K562 (cell line): Measurements from ENCODE around the gene GP1BA. TPM values are rescaled to one million over a fixed set of nuclear protein-coding genes. Genes with fewer than 3 reads are reported as not detected.

Experiments
- ATAC-seq: fragments of 200-7000 bp; cut with Tn5 transposase; 3 replicates; pipeline ENCODE4 v1.9.1; 2020; ENCODE audit warnings: moderate library complexity
- BruUV-seq: library from RNA; stranded (reverse); fragments of 400-500 nt; replicated peaks from 2 replicates; lab custom pipeline; 2021; lab: Mats Ljungman, UMichigan
- CTCF ChIA-PET: fragments of 300-600 bp; formaldehyde crosslinking; extraction: SDS; loops from one replicate; lab custom pipeline; 2021; ENCODE audit warnings: low intra/inter-chr PET ratio; lab: Yijun Ruan, JAX
- POLR2A ChIA-PET: fragments of 300-600, 350-650 bp; sonication (Branson Sonifier 250); formaldehyde crosslinking; extraction: SDS; loops from one replicate; lab custom pipeline; 2021; ENCODE audit warnings: antibody characterized with exemption, inconsistent platforms; lab: Yijun Ruan, JAX
- DNase-seq, 4 experiments: peaks; one replicate each; pipeline versions ENCODE4 v3.0.0 to v3.0.0-alpha.2; 2011 to 2018; ENCODE audit warnings: low spot score in 3 of 4, mixed read lengths in 3 of 4; ENCODE audit errors: extremely low read depth in 1 of 4
- FAIRE-seq: peaks from 2 replicates; lab custom pipeline; 2011; peaks lifted over from hg19 to GRCh38; lab: Jason Lieb, UNC
- H2AFZ ChIP-seq: 2 replicates; pipeline ENCODE4 v1.6.0; 2011; ENCODE audit warnings: low read depth, low read length, control low read depth, inconsistent platforms
- H3K27ac ChIP-seq: fragments of 200-600 bp; 3 replicates; pipeline ENCODE4 v1.8.0; 2011; ENCODE audit warnings: low read depth, mild to moderate bottlenecking, control low read depth, inconsistent platforms, low read length, moderate library complexity, mixed read lengths; ENCODE audit errors: extremely low read depth
- H3K27me3 ChIP-seq, 2 experiments: fragments of 300-600 bp in 1 of 2; 2 replicates in 1 of 2; 3 replicates in 1 of 2; pipeline versions ENCODE4 v1.6.0 to v1.8.0; 2011; ENCODE audit warnings: inconsistent platforms in 2 of 2, low read length in 2 of 2, mild to moderate bottlenecking in 1 of 2, mixed read lengths in 1 of 2, moderate library complexity in 1 of 2; ENCODE audit not compliant: control insufficient read depth in 2 of 2, insufficient read depth in 2 of 2
- H3K36me3 ChIP-seq: fragments of 300-600 bp; 3 replicates; pipeline ENCODE4 v1.8.0; 2011; ENCODE audit warnings: mild to moderate bottlenecking, low read length, inconsistent platforms; ENCODE audit not compliant: control insufficient read depth, insufficient read depth
- H3K4me1 ChIP-seq, 2 experiments: fragments of 200-600 bp in 1 of 2; replicated peaks in 1 of 2; 2 replicates in 1 of 2; 3 replicates in 1 of 2; pipeline versions ENCODE4 v1.5.1 to v1.8.0; 2011; ENCODE audit warnings: inconsistent platforms in 2 of 2, low read length in 2 of 2, mild to moderate bottlenecking in 1 of 2, mixed read lengths in 1 of 2, moderate library complexity in 1 of 2; ENCODE audit not compliant: control insufficient read depth in 2 of 2, insufficient read depth in 2 of 2
- H3K4me2 ChIP-seq: 2 replicates; pipeline ENCODE4 v1.6.1; 2011; ENCODE audit warnings: low read length, control low read depth, inconsistent platforms, mixed read lengths; ENCODE audit not compliant: insufficient read depth
- H3K4me3 ChIP-seq: fragments of 200-600 bp; sonication (generic), shearing (Covaris generic); 2 replicates; pipeline ENCODE4 v1.5.1; 2016; ENCODE audit warnings: control low read depth, inconsistent platforms
- H3K79me2 ChIP-seq: fragments of 200-600 bp; 3 replicates; pipeline ENCODE4 v1.8.0; 2011; ENCODE audit warnings: low read length, inconsistent platforms; ENCODE audit not compliant: control insufficient read depth, insufficient read depth
- H3K9ac ChIP-seq, 2 experiments: 2 replicates each; pipeline versions ENCODE4 v1.6.0 to v1.6.1; 2011; ENCODE audit warnings: low read depth in 2 of 2, low read length in 2 of 2, control low read depth in 1 of 2, inconsistent platforms in 1 of 2, mild to moderate bottlenecking in 1 of 2, mixed read lengths in 1 of 2; ENCODE audit not compliant: insufficient read depth in 1 of 2
- H3K9me1 ChIP-seq: one replicate; pipeline ENCODE4 v1.6.0; 2011; ENCODE audit warnings: inconsistent platforms, mild to moderate bottlenecking, low read length, moderate library complexity; ENCODE audit not compliant: control insufficient read depth, insufficient read depth
- H3K9me3 ChIP-seq: replicated peaks from 2 replicates; pipeline ENCODE4 v1.5.1; 2011; ENCODE audit warnings: low read depth, low read length, inconsistent platforms; ENCODE audit not compliant: control insufficient read depth, insufficient read depth
- H4K20me1 ChIP-seq: replicated peaks from 2 replicates; pipeline ENCODE4 v1.6.1; 2011; ENCODE audit warnings: low read length, inconsistent platforms, mixed read lengths; ENCODE audit not compliant: control insufficient read depth, insufficient read depth
- DMBX1 ChIP-seq: fragments of 250-450 bp; sonication (Bioruptor Pico); IDR thresholded peaks from 2 replicates; pipeline ENCODE4 v1.8.0; 2022; ENCODE audit warnings: inconsistent platforms, mild to moderate bottlenecking, moderate library complexity, borderline replicate concordance
- FOS ChIP-seq: IDR thresholded peaks from 3 replicates; pipeline ENCODE4 v1.6.1; 2011; ENCODE audit not compliant: insufficient read length; ENCODE audit errors: extremely low read depth
- IRF9 ChIP-seq: fragments of 450-650 bp; IDR thresholded peaks from 2 replicates; pipeline ENCODE4 v1.6.1; 2016; ENCODE audit warnings: missing biosample characterization, missing genetic modification characterization
- JUND ChIP-seq, 2 experiments: IDR thresholded peaks; 2 replicates in 1 of 2; 3 replicates in 1 of 2; pipeline ENCODE4 v1.6.1; 2011; ENCODE audit warnings: borderline replicate concordance in 2 of 2, low read depth in 2 of 2, low read length in 2 of 2, improper control_type of control experiment in 1 of 2, missing biosample characterization in 1 of 2, missing genetic modification characterization in 1 of 2, missing genetic modification reagents in 1 of 2
- KDM5B ChIP-seq: fragments of 200-600 bp; sonication (generic); IDR thresholded peaks from 2 replicates; pipeline ENCODE4 v1.6.1; 2012; ENCODE audit warnings: low read depth, mild to moderate bottlenecking, moderate library complexity, low read length, control low read depth, inconsistent platforms; ENCODE audit not compliant: insufficient replicate concordance
- L3MBTL2 ChIP-seq: fragments of 450-650 bp; IDR thresholded peaks from 2 replicates; pipeline ENCODE4 v1.6.1; 2016; ENCODE audit warnings: mild to moderate bottlenecking, moderate library complexity
- MGA ChIP-seq: fragments of 450-650 bp; IDR thresholded peaks from 2 replicates; pipeline ENCODE4 v1.6.1; 2016; ENCODE audit warnings: mild to moderate bottlenecking, moderate library complexity
- POLR2H ChIP-seq: IDR thresholded peaks from 2 replicates; pipeline ENCODE4 v1.6.1; 2016; ENCODE audit warnings: missing genetic modification characterization, low read depth, mild to moderate bottlenecking, control low read depth, missing compliant biosample characterization, moderate library complexity
- WGBS: fragments of 100-300 bp; shearing (Covaris generic); methylation state at CpG from one replicate; pipeline ENCODE4 v1.1.6; 2016; ENCODE audit warnings: low coverage, mixed read lengths; ENCODE audit not compliant: insufficient coverage; ENCODE audit errors: missing lambda C conversion rate; 5-methylcytosine and 5-hydroxymethylcytosine counted together
- in situ Hi-C: fragments of 300-500 bp; cut with MboI; formaldehyde crosslinking; loops from 4 replicates; pipeline ENCODE4 v1.15.0; 2018; ENCODE audit warnings: inconsistent platforms, mixed read lengths
- intact Hi-C: fragments of 100-400 bp; cut with micrococcal nuclease; formaldehyde crosslinking; loops from 2 replicates; pipeline ENCODE4 v1.14.2; 2022
- polyA plus RNA-seq, 8 experiments: library from polyadenylated mRNA; depleted of rRNA in 4 of 8; stranded (reverse) in 5 of 8; unstranded in 3 of 8; fragments of >200 nt; fragmentation: Nextera tagmentation in 2 of 8; fragmentation: Illumina TruSeq in 1 of 8; extraction: Ambion mirVana in 2 of 8; extraction: Trizol in 1 of 8; gene quantifications; 2 replicates each; pipeline versions ENCODE4 v1.2.1 to v1.2.3, GENCODE V29; 2011 to 2014; ENCODE audit warnings: inconsistent platforms in 1 of 8, missing spikeins in 1 of 8
- total RNA-seq, 7 experiments: library from RNA; depleted of rRNA in 6 of 7; stranded (reverse); fragments of >200 nt in 6 of 7; fragmentation: Illumina TruSeq in 2 of 7; extraction: Trizol in 2 of 7; gene quantifications; 2 replicates each; pipeline versions ENCODE4 v1.2.1 to v1.2.3, GENCODE V29; 2011 to 2021; ENCODE audit warnings: low replicate concordance in 1 of 7

GP1BA gene
- total and polyA plus RNA-seq, 9 of the 15 experiments (the other 6 are each of a cell fraction or from before 2014, with no cell fraction given) = 0.01 TPM; not detected in 8

- Histone ChIP-seq H3K9me3 (no peaks in the 10 kb centered on the region), H2AFZ (no peak overlapping the region), H4K20me1 (no peaks in the 10 kb centered on the region), H3K36me3 (peaks cover 58% of the 10 kb centered on the region; the same call in 2 of the 3 replicates), H3K4me1 (peaks cover 23 to 26% of the 10 kb centered on the region in 2 experiments), H3K27ac (peak overlapping the region; percentile 95; the same call in 2 of the 3 replicates), H3K79me2 (peaks cover 26% of the 10 kb centered on the region), H3K27me3 (no peaks in the 10 kb centered on the region), H3K9ac (peak overlapping the region; percentile 89 to 94; a peak in 3 of 4 replicates), H3K4me2 (peak overlapping the region; percentile 89), H3K4me3 (no peak overlapping the region), H3K9me1 (no peaks in the 10 kb centered on the region)
- 96% methylated on average over 4 of the region's 15 CpGs for WGBS
- CTCF ChIA-PET = no interaction called here
- ATAC-seq (no peak), FAIRE-seq (no peak), DNase-seq (peak in 1 of 4 experiments; percentile 45)
- POLR2A ChIA-PET = interaction anchor here (0.6 to 1.4 kb wide), 5 partner anchors 10 to 864 kb away, joined by 3 to 8 read pairs (median 6); partner anchors contain the start of gene CAMTA2
- in situ Hi-C loops = no loop called here
- intact Hi-C loops = loop anchor here (10.0 kb wide), 1 partner anchor 64 kb away; the partner anchor contains the start of gene CHRNE
- BruUV-seq = no TSS peak
- TF ChIP-seq POLR2H (tag) (peak; percentile 49; the same call in 1 of the 2 replicates), L3MBTL2 (0 out of 2 replicates have a peak, but pooled peaks have one; percentile 26), KDM5B (no peak), IRF9 (tag) (peak; percentile 56), FOS (peak; percentile 19), JUND (IDR thresholded peaks at IDR 0.05; ENCODE audit: borderline replicate concordance, low read depth, low read length) (peak; percentile 89), JUND (tag; IDR thresholded peaks at IDR 0.05; ENCODE audit: borderline replicate concordance, low read depth, low read length) (peak; percentile 34; the same call in 1 of the 3 replicates), MGA (peak; percentile 21; the same call in 1 of the 2 replicates), DMBX1 (CRISPR knock-in tag) (no peak; the same call in 1 of the 2 replicates)
Measured at GRCh38 chr17:4969047-4969550, 37.0 kb downstream of the GP1BA start.
